ENCODE results near the gene CHMP1B.

GRCh38 chr18:11818486-11819203, 32.6 kb upstream of the CHMP1B start:
- TF ChIP-seq CTCF (conservative IDR thresholded peaks at IDR 0.05 in 1 of 2, IDR thresholded peaks at IDR 0.05 in 1 of 2; ENCODE audit: extremely low read depth in 1 of 2, insufficient read depth in 1 of 2, low read depth in 1 of 2, low read length in 2 of 2), result no peak
- TF ChIP-seq EZH2 (IDR thresholded peaks at IDR 0.05; ENCODE audit: borderline replicate concordance, low read length), result no peak

Measured in mammary epithelial cell (primary cell).